ENCODE results near the gene GTF2H2.
"Not testable (repeated sequence)": the region's sequence is repeated elsewhere in the genome, so short reads cannot be mapped to it uniquely, and the experiment has no call there.

- not testable (repeated sequence) for TF ChIP-seq CTCF (IDR thresholded peaks at IDR 0.05); POLR2AphosphoS5 (IDR thresholded peaks at IDR 0.05; ENCODE audit: low read depth, low read length); REST (IDR thresholded peaks at IDR 0.05; ENCODE audit: insufficient read depth in 1 of 2, low read depth in 2 of 2, low read length in 1 of 2)
Measured at GRCh38 chr5:71044808-71045207, 22.7 kb downstream of the GTF2H2 start.
